ENCODE data around the gene ATXN7L1.
"Not testable (repeated sequence)": the region's sequence is repeated elsewhere in the genome, so short reads cannot be mapped to it uniquely, and the experiment has no call there.

DNA sequence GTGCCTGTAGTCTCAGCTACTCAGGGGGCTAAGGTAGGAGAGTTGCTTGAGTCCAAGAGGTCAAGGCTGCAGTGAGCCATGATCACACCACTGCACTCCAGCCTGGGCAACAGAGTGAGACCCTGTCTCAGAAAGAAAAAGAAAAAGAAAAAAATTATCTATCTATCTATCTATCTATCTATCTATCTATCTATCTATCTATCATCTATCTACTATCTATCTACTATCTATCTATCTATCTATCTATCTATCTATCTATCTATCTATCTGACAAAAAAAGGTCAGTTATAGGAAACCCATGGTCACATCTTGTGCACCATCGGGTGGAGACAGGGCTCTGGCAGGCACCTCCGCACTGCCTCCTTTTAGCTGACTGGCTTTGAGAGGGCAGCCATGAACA is 85.9 kb downstream of the ATXN7L1 start:
- TF ChIP-seq, protein P1, sequence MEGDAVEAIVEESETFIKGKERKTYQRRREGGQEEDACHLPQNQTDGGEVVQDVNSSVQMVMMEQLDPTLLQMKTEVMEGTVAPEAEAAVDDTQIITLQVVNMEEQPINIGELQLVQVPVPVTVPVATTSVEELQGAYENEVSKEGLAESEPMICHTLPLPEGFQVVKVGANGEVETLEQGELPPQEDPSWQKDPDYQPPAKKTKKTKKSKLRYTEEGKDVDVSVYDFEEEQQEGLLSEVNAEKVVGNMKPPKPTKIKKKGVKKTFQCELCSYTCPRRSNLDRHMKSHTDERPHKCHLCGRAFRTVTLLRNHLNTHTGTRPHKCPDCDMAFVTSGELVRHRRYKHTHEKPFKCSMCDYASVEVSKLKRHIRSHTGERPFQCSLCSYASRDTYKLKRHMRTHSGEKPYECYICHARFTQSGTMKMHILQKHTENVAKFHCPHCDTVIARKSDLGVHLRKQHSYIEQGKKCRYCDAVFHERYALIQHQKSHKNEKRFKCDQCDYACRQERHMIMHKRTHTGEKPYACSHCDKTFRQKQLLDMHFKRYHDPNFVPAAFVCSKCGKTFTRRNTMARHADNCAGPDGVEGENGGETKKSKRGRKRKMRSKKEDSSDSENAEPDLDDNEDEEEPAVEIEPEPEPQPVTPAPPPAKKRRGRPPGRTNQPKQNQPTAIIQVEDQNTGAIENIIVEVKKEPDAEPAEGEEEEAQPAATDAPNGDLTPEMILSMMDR (IDR thresholded peaks at IDR 0.05), result not testable (repeated sequence)
- not testable (repeated sequence) for TF ChIP-seq POLR2A (IDR thresholded peaks at IDR 0.05)

All from esophagus squamous epithelium (tissue), 4 donors.